Measurements from ENCODE around the gene ATP6V1C2. TPM values are rescaled to one million over a fixed set of nuclear protein-coding genes. Genes with fewer than 3 reads are reported as not detected.

Gene ATP6V1C2
- polyA plus RNA-seq, 1 donor from 2014 or later: not detected

DNA sequence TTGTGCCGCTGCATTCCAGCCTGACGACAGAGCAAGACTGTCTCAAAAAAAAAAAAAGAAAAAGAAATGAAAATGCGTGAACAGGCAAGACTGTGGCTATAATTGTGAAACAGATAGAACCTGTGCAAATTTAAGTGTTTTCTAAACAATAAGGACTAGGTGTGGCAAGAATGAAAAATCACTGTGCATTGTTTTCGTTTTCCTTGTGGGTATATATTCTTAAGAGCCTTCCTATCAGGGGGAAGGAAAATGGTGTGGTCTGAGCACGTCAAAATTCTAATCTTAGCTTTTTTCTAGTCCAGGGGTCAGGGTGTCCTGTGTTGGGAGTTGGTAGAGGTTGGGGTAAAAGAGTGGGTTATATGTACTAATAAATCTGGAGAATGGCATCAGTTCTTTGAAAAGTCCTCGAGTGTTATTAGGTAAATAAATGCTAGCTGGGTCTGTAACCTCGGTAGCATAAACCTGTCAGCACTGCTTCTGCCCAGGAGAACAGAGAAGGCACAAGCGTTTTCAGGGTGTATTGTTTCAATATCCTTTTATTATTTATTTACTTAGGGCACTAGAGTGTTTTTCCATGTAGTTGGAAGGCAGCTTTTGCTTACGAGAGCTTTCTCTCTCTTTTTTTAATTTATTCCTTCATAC lies 11.6 kb downstream of the ATP6V1C2 start:
- Histone ChIP-seq H2AFZ (ENCODE audit: low read depth, low read length) (no peak overlapping the region), H3K79me2 (replicated peaks; ENCODE audit: insufficient read depth, low read length) (no peaks in the 10 kb centered on the region), H3K9ac (ENCODE audit: low read length) (no peak overlapping the region), H3K4me2 (ENCODE audit: low read length) (no peak overlapping the region), H3K27ac (ENCODE audit: low read length) (no peak overlapping the region), H3K36me3 (ENCODE audit: insufficient read depth, low read length) (no peaks in the 10 kb centered on the region), H3K27me3 (ENCODE audit: insufficient read depth, low read depth, low read length) (no peaks in the 10 kb centered on the region), H3K9me3 (ENCODE audit: low read length) (no peaks in the 10 kb centered on the region), H3K4me3 (ENCODE audit: low read length) (no peak overlapping the region), H3K9me2 (ENCODE audit: insufficient read depth, low read length) (no peaks in the 10 kb centered on the region), H4K20me1 (ENCODE audit: insufficient read depth) (no peaks in the 10 kb centered on the region), H3F3A (ENCODE audit: insufficient read depth, low read length, poor library complexity, severe bottlenecking) (no peaks in the 10 kb centered on the region)
- no peak for TF ChIP-seq RAD21 (conservative IDR thresholded peaks at IDR 0.05)
- no peak for TF ChIP-seq EZH2 (IDR thresholded peaks at IDR 0.05; ENCODE audit: borderline replicate concordance, insufficient read depth, low read length, poor library complexity, severe bottlenecking)
- TF ChIP-seq, protein P1, sequence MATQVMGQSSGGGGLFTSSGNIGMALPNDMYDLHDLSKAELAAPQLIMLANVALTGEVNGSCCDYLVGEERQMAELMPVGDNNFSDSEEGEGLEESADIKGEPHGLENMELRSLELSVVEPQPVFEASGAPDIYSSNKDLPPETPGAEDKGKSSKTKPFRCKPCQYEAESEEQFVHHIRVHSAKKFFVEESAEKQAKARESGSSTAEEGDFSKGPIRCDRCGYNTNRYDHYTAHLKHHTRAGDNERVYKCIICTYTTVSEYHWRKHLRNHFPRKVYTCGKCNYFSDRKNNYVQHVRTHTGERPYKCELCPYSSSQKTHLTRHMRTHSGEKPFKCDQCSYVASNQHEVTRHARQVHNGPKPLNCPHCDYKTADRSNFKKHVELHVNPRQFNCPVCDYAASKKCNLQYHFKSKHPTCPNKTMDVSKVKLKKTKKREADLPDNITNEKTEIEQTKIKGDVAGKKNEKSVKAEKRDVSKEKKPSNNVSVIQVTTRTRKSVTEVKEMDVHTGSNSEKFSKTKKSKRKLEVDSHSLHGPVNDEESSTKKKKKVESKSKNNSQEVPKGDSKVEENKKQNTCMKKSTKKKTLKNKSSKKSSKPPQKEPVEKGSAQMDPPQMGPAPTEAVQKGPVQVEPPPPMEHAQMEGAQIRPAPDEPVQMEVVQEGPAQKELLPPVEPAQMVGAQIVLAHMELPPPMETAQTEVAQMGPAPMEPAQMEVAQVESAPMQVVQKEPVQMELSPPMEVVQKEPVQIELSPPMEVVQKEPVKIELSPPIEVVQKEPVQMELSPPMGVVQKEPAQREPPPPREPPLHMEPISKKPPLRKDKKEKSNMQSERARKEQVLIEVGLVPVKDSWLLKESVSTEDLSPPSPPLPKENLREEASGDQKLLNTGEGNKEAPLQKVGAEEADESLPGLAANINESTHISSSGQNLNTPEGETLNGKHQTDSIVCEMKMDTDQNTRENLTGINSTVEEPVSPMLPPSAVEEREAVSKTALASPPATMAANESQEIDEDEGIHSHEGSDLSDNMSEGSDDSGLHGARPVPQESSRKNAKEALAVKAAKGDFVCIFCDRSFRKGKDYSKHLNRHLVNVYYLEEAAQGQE (IDR thresholded peaks at IDR 0.05; ENCODE audit: borderline replicate concordance): no peak
- TF ChIP-seq POLR2AphosphoS5 (IDR thresholded peaks at IDR 0.05): no peak
- no peak for TF ChIP-seq SMC3 (conservative IDR thresholded peaks at IDR 0.05; ENCODE audit: poor library complexity)
- no peak for TF ChIP-seq MXI1 (conservative IDR thresholded peaks at IDR 0.05; ENCODE audit: poor library complexity, severe bottlenecking)
- no peak for TF ChIP-seq TAF1 (IDR thresholded peaks at IDR 0.05; ENCODE audit: low read depth)
- TF ChIP-seq, protein P2, sequence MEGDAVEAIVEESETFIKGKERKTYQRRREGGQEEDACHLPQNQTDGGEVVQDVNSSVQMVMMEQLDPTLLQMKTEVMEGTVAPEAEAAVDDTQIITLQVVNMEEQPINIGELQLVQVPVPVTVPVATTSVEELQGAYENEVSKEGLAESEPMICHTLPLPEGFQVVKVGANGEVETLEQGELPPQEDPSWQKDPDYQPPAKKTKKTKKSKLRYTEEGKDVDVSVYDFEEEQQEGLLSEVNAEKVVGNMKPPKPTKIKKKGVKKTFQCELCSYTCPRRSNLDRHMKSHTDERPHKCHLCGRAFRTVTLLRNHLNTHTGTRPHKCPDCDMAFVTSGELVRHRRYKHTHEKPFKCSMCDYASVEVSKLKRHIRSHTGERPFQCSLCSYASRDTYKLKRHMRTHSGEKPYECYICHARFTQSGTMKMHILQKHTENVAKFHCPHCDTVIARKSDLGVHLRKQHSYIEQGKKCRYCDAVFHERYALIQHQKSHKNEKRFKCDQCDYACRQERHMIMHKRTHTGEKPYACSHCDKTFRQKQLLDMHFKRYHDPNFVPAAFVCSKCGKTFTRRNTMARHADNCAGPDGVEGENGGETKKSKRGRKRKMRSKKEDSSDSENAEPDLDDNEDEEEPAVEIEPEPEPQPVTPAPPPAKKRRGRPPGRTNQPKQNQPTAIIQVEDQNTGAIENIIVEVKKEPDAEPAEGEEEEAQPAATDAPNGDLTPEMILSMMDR (IDR thresholded peaks at IDR 0.05; ENCODE audit: poor library complexity, severe bottlenecking): no peak
- no peak for TF ChIP-seq EP300 (conservative IDR thresholded peaks at IDR 0.05; ENCODE audit: poor library complexity, severe bottlenecking)

DNA sequence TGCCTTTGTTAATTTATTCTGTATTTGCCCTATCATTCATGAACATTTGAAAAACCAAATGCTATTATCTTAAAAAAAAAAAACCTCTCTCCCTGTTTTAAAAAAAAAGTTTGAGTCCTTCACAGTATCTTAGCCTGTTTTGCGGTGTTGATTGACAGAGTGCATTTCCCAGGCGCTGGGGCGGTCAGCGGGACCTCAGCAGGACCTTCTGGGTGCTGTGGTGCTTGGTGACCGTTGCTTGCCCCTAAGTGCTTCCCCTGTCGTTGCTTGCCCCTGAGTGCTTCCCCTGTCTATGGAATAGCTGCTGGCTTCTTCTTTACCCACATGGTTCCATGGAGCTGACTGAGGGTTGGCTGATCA lies 12.1 kb downstream of the ATP6V1C2 start:
- no peak overlapping the region for H3K4me2 ChIP-seq (ENCODE audit: low read length)
- H3K36me3 ChIP-seq (ENCODE audit: insufficient read depth, low read length): no peaks in the 10 kb centered on the region
- H3K27me3 ChIP-seq (ENCODE audit: insufficient read depth, low read depth, low read length): no peaks in the 10 kb centered on the region
- H3K27ac ChIP-seq (ENCODE audit: low read length): no peak overlapping the region
- no peak overlapping the region for H3K4me3 ChIP-seq (ENCODE audit: low read length)
- H3K9me2 ChIP-seq (ENCODE audit: insufficient read depth, low read length): no peaks in the 10 kb centered on the region
- TF ChIP-seq, protein P2 (IDR thresholded peaks at IDR 0.05; ENCODE audit: poor library complexity, severe bottlenecking): no peak
- TF ChIP-seq POLR2AphosphoS5 (IDR thresholded peaks at IDR 0.05) (no peak), EP300 (conservative IDR thresholded peaks at IDR 0.05; ENCODE audit: poor library complexity, severe bottlenecking) (no peak), TAF1 (IDR thresholded peaks at IDR 0.05; ENCODE audit: low read depth) (no peak), RAD21 (conservative IDR thresholded peaks at IDR 0.05) (no peak), MXI1 (conservative IDR thresholded peaks at IDR 0.05; ENCODE audit: poor library complexity, severe bottlenecking) (no peak), EZH2 (IDR thresholded peaks at IDR 0.05; ENCODE audit: borderline replicate concordance, insufficient read depth, low read length, poor library complexity, severe bottlenecking) (no peak), SMC3 (conservative IDR thresholded peaks at IDR 0.05; ENCODE audit: poor library complexity) (no peak)
- TF ChIP-seq, protein P1 (IDR thresholded peaks at IDR 0.05; ENCODE audit: borderline replicate concordance): no peak
- H3F3A ChIP-seq (ENCODE audit: insufficient read depth, low read length, poor library complexity, severe bottlenecking): no peaks in the 10 kb centered on the region
- H4K20me1 ChIP-seq (ENCODE audit: insufficient read depth): no peaks in the 10 kb centered on the region
- no peak overlapping the region for H2AFZ ChIP-seq (ENCODE audit: low read depth, low read length)
- no peaks in the 10 kb centered on the region for H3K9me3 ChIP-seq (ENCODE audit: low read length)
- no peak overlapping the region for H3K9ac ChIP-seq (ENCODE audit: low read length)
- H3K79me2 ChIP-seq (replicated peaks; ENCODE audit: insufficient read depth, low read length): no peaks in the 10 kb centered on the region

All from neural cell (in vitro differentiated cells).